PC-3 (cell line): Measurements from ENCODE around the gene ARNT2. TPM values are rescaled to one million over a fixed set of nuclear protein-coding genes. Genes with fewer than 3 reads are reported as not detected.

Experiments used
- ATAC-seq: fragments of 200-7000 bp; cut with Tn5 transposase; 2 replicates; pipeline ENCODE4 v1.9.1; 2020; ENCODE audit warnings: mild to moderate bottlenecking, moderate library complexity
- BruUV-seq: library from RNA; stranded (reverse); fragments of 400-500 nt; replicated peaks from 2 replicates; lab custom pipeline; 2021; lab: Mats Ljungman, UMichigan
- CTCF ChIA-PET: fragments of 300-600 bp; sonication (Branson Sonifier 250); formaldehyde crosslinking; loops from one replicate; lab custom pipeline; 2022; ENCODE audit warnings: antibody characterized with exemption; lab: Charles Lee
- POLR2A ChIA-PET: fragments of 300-600 bp; sonication (Branson Sonifier 250); formaldehyde crosslinking; loops from one replicate; lab custom pipeline; 2022; ENCODE audit warnings: antibody characterized with exemption; ENCODE audit not compliant: unreplicated experiment; lab: Charles Lee
- DNase-seq: peaks from one replicate; pipeline ENCODE4 v3.0.0-alpha.2; 2015
- H2AFZ ChIP-seq: fragments of 300-600 bp; sonication (generic); 2 replicates; pipeline ENCODE4 v1.6.0; 2016; ENCODE audit warnings: antibody characterized with exemption, low read length
- H3F3A ChIP-seq: fragments of 300-600 bp; sonication (generic); one replicate; pipeline ENCODE4 v1.6.0; 2017; ENCODE audit warnings: antibody characterized with exemption, low read length, control low read depth, mild to moderate bottlenecking; ENCODE audit not compliant: unreplicated experiment
- H3K27ac ChIP-seq: fragments of 300-600 bp; sonication (generic); 2 replicates; pipeline ENCODE4 v1.5.1; 2016; ENCODE audit warnings: mild to moderate bottlenecking, low read length
- H3K27me3 ChIP-seq: fragments of 300-600 bp; sonication (generic); 2 replicates; pipeline ENCODE4 v1.6.1; 2016; ENCODE audit warnings: low read length, mixed read lengths
- H3K36me3 ChIP-seq: fragments of 300-600 bp; sonication (generic); 2 replicates; pipeline ENCODE4 v1.6.1; 2016; ENCODE audit warnings: low read depth, mixed run types, low read length, mixed read lengths
- H3K4me1 ChIP-seq: fragments of 300-600 bp; sonication (generic); 2 replicates; pipeline ENCODE4 v1.5.1; 2016; ENCODE audit warnings: low read length; ENCODE audit not compliant: insufficient read depth
- H3K4me2 ChIP-seq: fragments of 300-600 bp; sonication (generic); 2 replicates; pipeline ENCODE4 v1.6.0; 2016; ENCODE audit warnings: low read length
- H3K4me3 ChIP-seq: fragments of 300-600 bp; sonication (generic); 2 replicates; pipeline ENCODE4 v1.5.1; 2016; ENCODE audit warnings: mild to moderate bottlenecking, low read length, mixed read lengths
- H3K79me2 ChIP-seq: fragments of 300-600 bp; sonication (generic); 2 replicates; pipeline ENCODE4 v1.6.1; 2017; ENCODE audit warnings: low read length, mixed read lengths
- H3K9ac ChIP-seq: fragments of 300-600 bp; sonication (generic); 2 replicates; pipeline ENCODE4 v1.6.0; 2016; ENCODE audit warnings: mild to moderate bottlenecking, low read length
- H3K9me2 ChIP-seq: fragments of 300-600 bp; sonication (generic); replicated peaks from 2 replicates; pipeline ENCODE4 v1.6.1; 2016; ENCODE audit warnings: mixed run types, low read length, mixed read lengths
- H3K9me3 ChIP-seq: fragments of 300-600 bp; sonication (generic); 2 replicates; pipeline ENCODE4 v1.6.1; 2016; ENCODE audit warnings: low read length, mixed read lengths
- H4K20me1 ChIP-seq: fragments of 300-600 bp; sonication (generic); 2 replicates; pipeline ENCODE4 v1.6.1; 2016; ENCODE audit warnings: low read length, mixed read lengths
- CTCF ChIP-seq: fragments of 300-600 bp; sonication (generic); conservative IDR thresholded peaks from 2 replicates; pipeline ENCODE4 v1.5.1; 2017; ENCODE audit warnings: antibody characterized with exemption, low read depth, mild to moderate bottlenecking, low read length
- EZH2 ChIP-seq: fragments of 300-600 bp; sonication (generic); IDR thresholded peaks from one replicate; pipeline ENCODE4 v1.6.1; 2017; ENCODE audit warnings: antibody characterized with exemption, mild to moderate bottlenecking, low read length; ENCODE audit not compliant: unreplicated experiment
- EZH2phosphoT487 ChIP-seq: fragments of 300-600 bp; sonication (generic); IDR thresholded peaks from 2 replicates; pipeline ENCODE4 v1.6.1; 2018; ENCODE audit warnings: mild to moderate bottlenecking, antibody characterized with exemption, low read length, borderline replicate concordance
- intact Hi-C: fragments of 100-400 bp; cut with micrococcal nuclease; formaldehyde crosslinking; loops from 2 replicates; pipeline ENCODE4 v1.9.0; 2023
- total RNA-seq: library from RNA; depleted of rRNA; stranded (reverse); fragments of >200 nt; gene quantifications from 2 replicates; pipeline ENCODE4 v1.2.3, GENCODE V29; 2014

Gene ARNT2
- total RNA-seq, 1 experiment from 2014 or later = 0.11 TPM

- CTCF ChIA-PET = no interaction called here
- Histone ChIP-seq H2AFZ (no peak overlapping the region), H3K27me3 (peaks cover 50% of the 10 kb centered on the region), H3K9me3 (no peaks in the 10 kb centered on the region), H4K20me1 (no peaks in the 10 kb centered on the region), H3K9ac (no peak overlapping the region), H3K36me3 (no peaks in the 10 kb centered on the region), H3K4me2 (no peak overlapping the region), H3K79me2 (no peaks in the 10 kb centered on the region), H3F3A (no peaks in the 10 kb centered on the region), H3K27ac (no peak overlapping the region), H3K4me1 (no peaks in the 10 kb centered on the region), H3K9me2 (no peaks in the 10 kb centered on the region), H3K4me3 (no peak overlapping the region)
- intact Hi-C loops = no loop called here
- DNase-seq = no peak
- POLR2A ChIA-PET = no interaction called here
- ATAC-seq = no peak
- BruUV-seq = no TSS peak
- TF ChIP-seq CTCF = no peak
- no peak for TF ChIP-seq EZH2
- TF ChIP-seq EZH2phosphoT487 = no peak
Observed at GRCh38 chr15:80382285-80382684, 21.9 kb upstream of the ARNT2 start.

DNA sequence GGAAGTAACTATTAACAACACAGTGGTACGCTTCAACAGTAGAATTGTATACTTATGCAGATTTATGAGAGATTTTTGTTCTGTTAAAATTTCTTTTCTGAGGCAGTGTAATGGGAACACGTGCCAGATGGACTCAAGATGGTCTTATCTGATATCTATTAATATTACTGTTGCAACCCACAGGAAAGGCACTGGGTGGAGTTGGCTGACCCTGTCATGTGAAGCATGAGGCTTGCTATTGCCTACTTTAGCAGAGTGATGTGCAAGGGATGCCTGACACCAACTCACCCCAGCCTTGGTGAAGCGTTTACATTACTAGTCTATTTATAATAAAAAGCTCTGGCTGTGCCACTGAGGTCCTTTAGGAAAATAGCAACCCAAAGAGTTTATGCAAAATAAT lies 19.8 kb upstream of the ARNT2 start:
- Histone ChIP-seq H3K4me3 (no peak overlapping the region), H4K20me1 (no peaks in the 10 kb centered on the region), H3K9me2 (no peaks in the 10 kb centered on the region), H3K27ac (no peak overlapping the region), H3K36me3 (no peaks in the 10 kb centered on the region), H2AFZ (no peak overlapping the region), H3K9me3 (no peaks in the 10 kb centered on the region), H3K79me2 (no peaks in the 10 kb centered on the region), H3F3A (no peaks in the 10 kb centered on the region), H3K27me3 (peaks cover 48% of the 10 kb centered on the region), H3K4me1 (no peaks in the 10 kb centered on the region), H3K4me2 (no peak overlapping the region), H3K9ac (no peak overlapping the region)
- TF ChIP-seq EZH2phosphoT487 = no peak
- TF ChIP-seq CTCF = no peak
- TF ChIP-seq EZH2 = no peak
- no TSS peak for BruUV-seq
- intact Hi-C loops = no loop called here
- CTCF ChIA-PET = no interaction called here
- DNase-seq (no peak), ATAC-seq (no peak)
- POLR2A ChIA-PET = no interaction called here

DNA sequence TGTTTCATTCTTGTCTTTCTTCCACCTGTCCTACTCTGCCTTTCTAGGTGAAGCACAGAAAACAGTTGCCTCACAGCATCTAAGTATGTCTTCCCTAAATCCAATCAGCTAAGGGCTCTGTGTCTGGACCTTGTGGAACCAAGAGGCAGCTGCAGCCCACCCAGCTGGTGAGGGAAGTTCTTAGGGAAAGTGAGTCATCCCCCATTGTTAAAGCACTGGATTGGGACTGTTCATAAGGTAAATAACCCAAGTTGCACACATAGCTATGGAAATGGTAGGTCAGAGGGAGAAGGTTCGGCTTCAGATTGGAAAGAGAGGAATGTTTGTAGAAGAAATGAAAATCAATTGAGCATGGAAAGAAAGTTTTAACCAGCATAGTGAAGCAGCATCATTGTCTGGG lies 18.0 kb upstream of the ARNT2 start:
- Histone ChIP-seq H3K9ac (no peak overlapping the region), H4K20me1 (no peaks in the 10 kb centered on the region), H3K9me3 (no peaks in the 10 kb centered on the region), H3K9me2 (no peaks in the 10 kb centered on the region), H2AFZ (no peak overlapping the region), H3K4me2 (no peak overlapping the region), H3K27me3 (peaks cover 46% of the 10 kb centered on the region), H3K36me3 (no peaks in the 10 kb centered on the region), H3K4me1 (no peaks in the 10 kb centered on the region), H3K27ac (no peak overlapping the region), H3F3A (no peaks in the 10 kb centered on the region), H3K79me2 (no peaks in the 10 kb centered on the region), H3K4me3 (no peak overlapping the region)
- ATAC-seq = no peak
- intact Hi-C loops = no loop called here
- POLR2A ChIA-PET = no interaction called here
- BruUV-seq = no TSS peak
- TF ChIP-seq EZH2 (no peak), EZH2phosphoT487 (no peak)
- DNase-seq = no peak
- CTCF ChIA-PET = no interaction called here
